GM12875 (cell line): ENCODE results near the gene ANTXR2.

ENCODE experiments used
- H3K4me3 ChIP-seq: one replicate; pipeline ENCODE4 v1.5.1; 2011; ENCODE audit warnings: low read depth, low read length, control low read depth
- TF ChIP-seq, protein P1 (sequence below): IDR thresholded peaks from 2 replicates; pipeline ENCODE4 v1.5.1; 2011; ENCODE audit warnings: low read depth, mild to moderate bottlenecking, control low read depth, inconsistent platforms, low read length, moderate library complexity, borderline replicate concordance; ENCODE audit not compliant: insufficient read depth

Gene ANTXR2

GRCh38 chr4:79864500-79865200, 208.4 kb downstream of the ANTXR2 start:
- TF ChIP-seq, protein P1, sequence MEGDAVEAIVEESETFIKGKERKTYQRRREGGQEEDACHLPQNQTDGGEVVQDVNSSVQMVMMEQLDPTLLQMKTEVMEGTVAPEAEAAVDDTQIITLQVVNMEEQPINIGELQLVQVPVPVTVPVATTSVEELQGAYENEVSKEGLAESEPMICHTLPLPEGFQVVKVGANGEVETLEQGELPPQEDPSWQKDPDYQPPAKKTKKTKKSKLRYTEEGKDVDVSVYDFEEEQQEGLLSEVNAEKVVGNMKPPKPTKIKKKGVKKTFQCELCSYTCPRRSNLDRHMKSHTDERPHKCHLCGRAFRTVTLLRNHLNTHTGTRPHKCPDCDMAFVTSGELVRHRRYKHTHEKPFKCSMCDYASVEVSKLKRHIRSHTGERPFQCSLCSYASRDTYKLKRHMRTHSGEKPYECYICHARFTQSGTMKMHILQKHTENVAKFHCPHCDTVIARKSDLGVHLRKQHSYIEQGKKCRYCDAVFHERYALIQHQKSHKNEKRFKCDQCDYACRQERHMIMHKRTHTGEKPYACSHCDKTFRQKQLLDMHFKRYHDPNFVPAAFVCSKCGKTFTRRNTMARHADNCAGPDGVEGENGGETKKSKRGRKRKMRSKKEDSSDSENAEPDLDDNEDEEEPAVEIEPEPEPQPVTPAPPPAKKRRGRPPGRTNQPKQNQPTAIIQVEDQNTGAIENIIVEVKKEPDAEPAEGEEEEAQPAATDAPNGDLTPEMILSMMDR: no peak
- H3K4me3 ChIP-seq: no peak overlapping the region

- TF ChIP-seq, protein P1: no peak
- H3K4me3 ChIP-seq: no peak overlapping the region
These were observed 209.7 kb downstream of the ANTXR2 start for GRCh38 chr4:79863333-79863732.

- H3K4me3 ChIP-seq: no peak overlapping the region
- TF ChIP-seq, protein P1: no peak
These were observed 210.2 kb downstream of the ANTXR2 start for GRCh38 chr4:79862821-79863220.

GRCh38 chr4:79857811-79858210, 215.2 kb downstream of the ANTXR2 start:
- no peak overlapping the region for H3K4me3 ChIP-seq
- TF ChIP-seq, protein P1: no peak

DNA sequence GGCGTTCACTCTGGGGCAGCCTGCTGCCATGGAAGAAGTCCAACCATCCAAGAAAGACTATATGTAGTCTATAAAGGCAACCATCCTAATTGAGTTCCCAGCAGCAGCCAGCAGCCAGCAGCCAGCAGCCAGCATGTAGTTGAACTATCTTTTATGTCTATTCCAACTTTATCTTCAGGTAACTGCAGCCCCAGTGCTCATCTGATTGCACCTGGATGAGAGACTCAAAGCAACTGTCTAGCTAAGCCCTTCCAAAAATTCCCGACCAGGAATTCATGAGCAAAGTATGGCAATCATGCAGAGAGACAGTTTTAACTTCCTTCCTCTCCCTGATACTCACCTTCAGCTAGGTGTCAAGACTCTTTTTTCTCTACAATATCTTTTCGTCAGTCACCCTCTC, 216.8 kb downstream of the ANTXR2 start:
- TF ChIP-seq, protein P1: no peak

DNA sequence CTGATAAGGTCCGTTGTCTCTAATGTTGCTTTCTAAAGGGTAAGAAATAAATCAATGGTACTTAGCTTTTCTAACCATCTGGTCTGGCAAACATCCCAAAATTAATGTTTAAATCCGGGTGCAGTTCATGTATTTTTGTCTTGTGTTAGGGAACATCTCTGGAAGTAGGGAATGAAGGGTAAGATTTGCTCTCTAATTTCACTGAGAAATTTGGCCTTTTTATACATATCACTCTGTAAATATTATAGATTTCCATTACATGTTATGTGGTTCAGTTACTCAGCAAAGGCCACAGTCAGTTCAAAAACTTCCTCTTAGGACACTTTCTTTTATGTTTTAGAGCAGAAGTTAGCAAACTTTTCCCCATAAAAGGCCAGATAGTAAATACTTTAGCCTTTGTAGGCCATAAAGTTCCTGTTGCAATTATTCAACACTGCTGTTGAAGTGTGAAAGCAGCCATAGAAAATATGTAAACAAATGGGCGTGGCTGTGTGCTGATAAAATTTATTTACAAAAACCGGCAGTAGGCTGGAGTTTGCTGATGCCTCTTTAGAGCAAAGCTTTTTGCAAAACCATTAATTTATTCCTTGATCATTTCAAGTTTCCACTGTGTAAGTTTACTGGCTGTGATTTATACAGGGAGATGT, 218.1 kb downstream of the ANTXR2 start:
- no peak overlapping the region for H3K4me3 ChIP-seq
- TF ChIP-seq, protein P1: no peak

More for the DNA sequence above, 216.8 kb downstream of the ANTXR2 start:
- H3K4me3 ChIP-seq: no peak overlapping the region

GRCh38 chr4:79852305-79852730, 220.7 kb downstream of the ANTXR2 start:
- H3K4me3 ChIP-seq: no peak overlapping the region
- TF ChIP-seq, protein P1: no peak
